ENCODE data around the gene CCDC88C.

- TF ChIP-seq CTCF (conservative IDR thresholded peaks at IDR 0.05; ENCODE audit: low read length): no peak
- no peak for TF ChIP-seq EZH2phosphoT487 (IDR thresholded peaks at IDR 0.05; ENCODE audit: borderline replicate concordance, low read depth, low read length)
These were observed 89.8 kb downstream of the CCDC88C start for GRCh38 chr14:91327661-91328312.

Measured in OCI-LY7 (cell line).